HG02885 (cell line): ENCODE data around the gene RPS26.
"Not testable (repeated sequence)": the region's sequence is repeated elsewhere in the genome, so short reads cannot be mapped to it uniquely, and the experiment has no call there.

ENCODE experiments used
- ATAC-seq: cut with Tn5 transposase; IDR thresholded peaks from one replicate; pipeline ENCODE4 v1.9.1; 2021; ENCODE audit warnings: mild to moderate bottlenecking; ENCODE audit not compliant: unreplicated experiment, poor library complexity

RPS26 gene

DNA sequence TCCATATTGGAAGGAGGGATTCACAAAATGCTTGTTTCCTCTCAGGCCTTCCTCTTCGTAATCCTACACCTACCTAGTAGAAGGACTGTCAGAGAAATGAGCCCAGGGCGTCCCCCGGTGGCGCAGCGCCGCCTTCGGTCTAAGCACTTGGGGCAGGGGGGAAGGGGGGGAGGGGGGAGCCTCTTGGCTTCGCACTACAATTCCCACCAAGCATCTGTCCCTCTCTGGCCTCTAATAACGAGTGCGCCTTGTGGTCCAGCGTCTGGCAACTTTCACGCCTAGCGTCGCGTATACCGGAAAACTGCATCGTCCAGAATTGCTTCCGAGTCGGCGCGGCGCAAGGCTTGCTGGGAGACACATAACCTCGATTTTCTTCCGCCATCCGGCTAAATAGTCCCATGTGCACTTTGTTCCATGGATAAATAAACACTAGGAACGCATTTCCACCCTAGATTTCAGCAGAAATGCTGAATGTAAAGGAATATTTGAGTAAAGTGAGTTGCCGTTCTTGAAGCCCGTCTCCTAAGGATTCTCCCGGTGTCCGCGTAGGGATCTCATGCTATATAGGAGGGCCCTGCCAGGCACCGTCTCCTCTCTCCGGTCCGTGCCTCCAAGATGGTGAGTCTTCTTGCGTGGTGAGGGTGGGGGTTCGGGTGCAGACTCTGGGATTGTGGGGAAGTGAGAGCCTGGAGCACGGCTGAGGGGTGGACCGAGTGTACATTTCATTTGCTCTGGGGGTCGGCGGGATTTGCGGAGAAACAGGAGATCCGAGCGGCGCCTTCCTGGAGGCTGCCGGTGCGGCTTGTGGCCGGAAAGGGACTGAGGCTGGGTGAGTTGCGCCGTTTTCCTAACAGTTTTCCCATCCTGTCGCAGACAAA lies at the start of gene RPS26:
Gene RPS26 (plus strand): TSS at position 367 of the 878 bp plus-strand sequence. CDS start 249 bp downstream, at position 616.
- peak; percentile 93 for ATAC-seq

DNA sequence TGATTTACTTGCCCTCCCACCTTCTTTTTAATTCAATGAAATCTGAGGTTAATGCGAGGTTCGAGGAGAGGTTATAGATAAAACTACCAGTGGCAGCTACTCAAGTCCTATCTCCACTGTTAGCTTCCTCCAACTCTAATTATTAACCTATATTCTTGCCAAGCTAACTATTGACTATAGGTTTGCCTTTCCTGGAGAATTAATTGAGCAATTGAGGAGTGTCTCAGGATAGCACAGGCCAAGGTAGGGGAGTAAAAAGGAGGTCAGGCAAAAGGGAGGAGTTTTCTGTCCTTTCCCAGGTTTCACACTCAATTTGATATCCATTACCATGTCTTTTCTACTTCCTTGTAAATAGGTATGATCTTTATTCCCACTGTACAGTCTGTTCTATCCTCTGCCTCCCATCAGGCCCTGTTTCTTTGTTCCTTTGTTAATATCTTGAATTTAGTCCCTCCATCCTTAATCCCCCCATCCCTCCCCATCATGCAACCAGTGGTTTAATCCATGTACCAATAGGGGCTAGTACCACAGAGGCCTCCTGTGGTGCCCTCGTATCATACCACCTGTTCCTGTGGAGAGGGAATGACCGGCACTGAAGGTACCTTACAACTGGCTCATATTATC lies 48.4 kb upstream of the RPS26 start:
- ATAC-seq: no peak

DNA sequence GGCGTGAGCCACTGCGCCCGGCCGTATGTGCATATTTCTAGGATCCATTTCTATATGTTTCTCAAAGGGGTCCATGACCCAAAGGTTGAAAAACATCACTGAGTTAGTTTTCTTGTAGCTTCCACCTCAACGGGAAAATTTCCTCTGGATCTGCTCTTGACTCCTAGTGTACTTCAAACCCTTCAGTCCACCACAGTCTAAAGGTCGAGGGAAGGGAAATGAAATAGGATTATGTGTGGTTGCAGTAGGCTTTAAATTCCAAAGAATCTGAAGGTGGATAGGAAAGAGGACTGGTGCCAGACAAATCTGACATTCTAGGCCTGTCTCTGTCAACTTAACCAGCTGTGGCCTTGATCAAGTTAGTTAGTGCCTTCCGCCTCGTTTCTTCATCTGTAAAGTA lies 46.4 kb upstream of the RPS26 start:
- no peak for ATAC-seq

DNA sequence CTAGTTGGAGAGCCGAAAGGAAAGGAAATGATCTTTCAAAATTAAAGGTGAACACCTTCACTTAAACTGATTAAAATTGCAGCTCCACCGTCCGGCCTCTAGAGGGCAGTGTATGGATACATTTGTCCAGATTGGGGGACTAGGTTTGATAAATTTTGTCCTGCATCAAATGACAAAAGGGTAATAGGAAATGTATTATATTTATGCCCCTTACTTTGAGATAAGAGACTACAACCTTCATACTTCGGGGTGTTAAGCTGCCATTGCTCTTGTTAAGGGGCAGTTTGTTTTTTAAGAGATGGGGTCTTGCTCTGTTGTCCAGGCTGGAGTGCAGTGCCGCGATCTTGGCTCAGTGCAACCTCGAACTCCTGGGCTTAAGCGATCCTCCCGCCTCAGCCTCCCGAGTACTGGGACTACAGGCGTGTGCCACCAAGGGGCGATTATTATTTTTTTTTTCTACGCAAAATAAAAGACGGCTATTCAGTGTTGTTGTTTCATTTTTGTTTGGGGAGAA lies 45.5 kb upstream of the RPS26 start:
- no peak for ATAC-seq

DNA sequence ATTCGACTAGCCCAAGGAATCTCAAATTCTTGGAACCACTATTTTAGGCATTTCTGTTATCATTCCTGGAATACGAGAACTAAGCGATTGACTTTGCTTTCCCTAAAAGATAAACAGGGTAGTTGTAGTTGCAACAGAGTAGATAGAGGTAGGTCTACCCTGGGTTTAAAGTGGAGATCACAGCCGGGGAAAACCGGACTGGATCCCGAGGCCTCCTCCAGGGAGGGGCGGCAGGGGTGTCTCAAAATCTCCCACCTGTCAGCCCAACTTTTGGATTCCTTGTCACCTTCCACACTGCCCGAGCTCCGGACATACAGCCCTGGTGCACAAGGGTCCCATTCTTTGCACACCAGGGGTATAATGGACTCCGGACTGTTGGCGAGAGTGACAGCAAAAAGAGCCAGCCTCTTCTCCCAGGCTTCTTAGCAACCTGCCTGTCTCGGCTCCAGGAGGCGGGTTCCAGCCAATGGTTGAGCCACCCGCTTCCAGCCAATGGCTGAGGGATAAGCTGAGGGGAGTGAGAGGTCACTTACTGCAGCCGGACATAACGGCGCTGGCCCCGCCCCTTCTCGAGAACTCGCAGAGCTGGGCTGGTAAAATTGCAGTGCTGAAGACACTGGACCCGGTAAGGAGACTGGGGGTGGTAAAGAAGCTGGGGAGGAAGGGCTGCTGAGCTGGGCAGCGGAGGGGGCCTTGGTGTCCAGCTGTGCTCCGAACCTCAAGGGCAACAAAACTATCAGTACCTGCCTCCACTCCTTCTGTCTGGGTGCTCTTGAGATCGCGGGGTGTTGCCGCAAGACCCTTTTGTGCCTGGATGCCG lies 44.8 kb upstream of the RPS26 start, which contains the start of gene SUOX:
Gene SUOX (plus strand): TSS at position 562 of the 820 bp plus-strand sequence. CDS start 4,946 bp downstream, outside the sequence.
- peak; percentile 99 for ATAC-seq

DNA sequence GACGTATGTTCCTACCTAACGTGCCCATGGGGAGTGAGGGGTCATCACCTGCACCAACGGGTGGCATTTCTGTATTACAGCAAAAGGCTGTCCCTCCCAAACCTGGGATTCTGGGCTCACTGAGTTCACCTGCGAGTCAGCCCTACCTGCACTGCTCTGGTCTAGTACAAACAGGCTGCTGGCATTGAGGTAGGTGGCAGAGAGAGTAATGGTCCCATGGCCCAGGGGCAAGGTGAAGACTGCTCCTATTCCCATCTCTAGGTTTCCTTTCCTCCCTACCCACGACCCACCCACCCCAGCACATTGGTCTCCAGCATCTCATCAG lies 44.2 kb upstream of the RPS26 start:
- no peak for ATAC-seq

DNA sequence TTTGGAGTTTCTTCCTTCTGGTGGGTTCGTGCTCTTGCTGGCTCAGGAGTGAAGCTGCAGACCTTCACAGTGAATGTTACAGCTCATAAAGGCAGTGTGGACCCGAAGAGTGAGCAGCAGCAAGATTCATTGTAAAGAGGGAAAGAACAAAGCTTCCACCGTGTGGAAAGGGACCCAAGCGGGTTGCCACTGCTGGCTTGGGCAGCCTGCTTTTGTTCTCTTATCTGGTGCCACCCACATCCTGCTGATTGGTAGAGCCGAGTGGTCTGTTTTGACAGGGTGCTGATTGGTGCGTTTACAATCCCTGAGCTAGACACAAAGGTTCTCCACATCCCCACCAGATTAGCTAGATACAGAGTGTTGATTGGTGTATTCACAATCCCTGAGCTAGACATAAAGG lies 42.2 kb upstream of the RPS26 start:
- not testable (repeated sequence) for ATAC-seq

DNA sequence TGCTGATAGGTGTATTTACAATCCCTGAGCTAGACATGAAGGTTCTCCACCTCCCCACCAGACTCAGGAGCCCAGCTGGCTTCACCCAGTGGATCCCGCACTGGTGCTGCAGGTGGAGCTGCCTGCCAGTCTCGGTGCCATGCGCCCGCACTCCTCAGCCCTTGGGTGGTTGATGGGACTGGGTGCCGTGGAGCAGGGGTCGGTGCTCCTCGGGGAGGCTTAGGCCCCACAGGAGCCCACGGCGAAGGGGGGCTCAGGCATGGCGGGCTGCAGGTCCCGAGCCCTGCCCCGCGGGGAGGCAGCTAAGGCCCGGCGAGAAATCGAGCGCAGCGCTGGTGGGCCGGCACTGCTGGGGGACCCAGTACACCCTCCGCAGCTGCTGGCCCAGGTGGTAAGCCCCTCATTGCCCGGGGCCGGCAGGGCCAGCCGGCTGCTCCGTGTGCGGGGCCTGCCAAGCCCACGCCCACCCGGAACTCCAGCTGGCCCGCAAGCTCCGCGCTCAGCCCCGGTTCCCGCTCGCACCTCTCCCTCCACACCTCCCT lies 41.6 kb upstream of the RPS26 start:
- ATAC-seq: not testable (repeated sequence)

DNA sequence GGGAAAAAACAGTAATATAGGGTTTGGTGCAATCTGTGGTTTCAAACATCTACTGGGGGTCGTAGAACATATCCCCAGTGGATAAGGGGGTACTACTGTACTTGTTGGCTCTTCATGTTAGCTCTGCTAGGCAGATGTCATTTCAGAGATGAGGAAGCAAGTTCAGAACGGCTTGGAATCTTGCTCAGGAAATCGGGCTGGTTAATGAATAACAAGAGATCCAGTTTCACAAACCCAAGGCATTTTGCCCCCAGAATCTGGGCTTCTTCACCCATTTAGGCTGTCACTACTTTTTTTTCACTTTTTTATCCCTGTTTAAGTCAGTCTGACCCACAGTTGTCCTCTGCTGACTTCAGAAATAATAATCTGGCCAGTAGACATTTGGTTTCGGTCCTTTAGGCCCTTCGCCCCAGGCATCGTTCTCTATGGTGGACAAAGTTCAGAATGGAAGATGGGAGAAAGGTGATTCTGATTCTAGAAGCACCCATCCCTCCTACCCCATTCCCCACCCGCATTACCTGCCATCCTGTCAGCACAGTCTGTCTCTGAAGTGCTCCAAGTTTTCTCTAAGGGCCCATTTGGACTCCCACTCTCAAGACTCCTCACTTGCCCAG lies 40.1 kb upstream of the RPS26 start:
- no peak for ATAC-seq

DNA sequence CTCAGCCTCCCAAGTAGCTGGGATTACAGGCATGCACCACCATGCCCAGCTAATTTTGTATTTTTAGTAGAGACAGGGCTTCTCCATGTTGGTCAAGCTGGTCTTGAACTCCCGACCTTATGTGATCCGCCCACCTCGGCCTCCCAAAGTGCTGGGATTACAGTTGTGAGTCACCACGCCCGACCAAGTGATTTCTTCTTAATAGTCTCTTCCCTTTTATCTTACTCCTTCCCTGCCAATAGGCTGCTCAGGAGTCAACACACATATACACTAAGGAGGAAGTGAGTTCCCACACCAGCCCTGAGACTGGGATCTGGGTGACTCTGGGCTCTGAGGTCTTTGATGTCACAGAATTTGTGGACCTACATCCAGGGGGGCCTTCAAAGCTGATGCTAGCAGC lies 38.3 kb upstream of the RPS26 start:
- ATAC-seq: not testable (repeated sequence)

DNA sequence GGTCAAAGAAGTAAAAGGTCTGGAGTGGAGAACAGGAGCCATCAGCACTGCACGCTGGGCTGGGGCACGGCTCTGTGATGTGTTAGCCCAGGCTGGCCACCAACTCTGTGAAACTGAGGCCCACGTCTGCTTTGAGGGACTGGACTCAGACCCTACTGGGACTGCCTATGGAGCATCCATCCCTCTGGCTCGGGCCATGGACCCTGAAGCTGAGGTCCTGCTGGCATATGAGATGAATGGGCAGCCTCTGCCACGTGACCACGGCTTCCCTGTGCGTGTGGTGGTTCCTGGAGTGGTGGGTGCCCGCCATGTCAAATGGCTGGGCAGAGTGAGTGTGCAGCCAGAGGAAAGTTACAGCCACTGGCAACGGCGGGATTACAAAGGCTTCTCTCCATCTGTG lies 37.5 kb upstream of the RPS26 start:
- no peak for ATAC-seq

DNA sequence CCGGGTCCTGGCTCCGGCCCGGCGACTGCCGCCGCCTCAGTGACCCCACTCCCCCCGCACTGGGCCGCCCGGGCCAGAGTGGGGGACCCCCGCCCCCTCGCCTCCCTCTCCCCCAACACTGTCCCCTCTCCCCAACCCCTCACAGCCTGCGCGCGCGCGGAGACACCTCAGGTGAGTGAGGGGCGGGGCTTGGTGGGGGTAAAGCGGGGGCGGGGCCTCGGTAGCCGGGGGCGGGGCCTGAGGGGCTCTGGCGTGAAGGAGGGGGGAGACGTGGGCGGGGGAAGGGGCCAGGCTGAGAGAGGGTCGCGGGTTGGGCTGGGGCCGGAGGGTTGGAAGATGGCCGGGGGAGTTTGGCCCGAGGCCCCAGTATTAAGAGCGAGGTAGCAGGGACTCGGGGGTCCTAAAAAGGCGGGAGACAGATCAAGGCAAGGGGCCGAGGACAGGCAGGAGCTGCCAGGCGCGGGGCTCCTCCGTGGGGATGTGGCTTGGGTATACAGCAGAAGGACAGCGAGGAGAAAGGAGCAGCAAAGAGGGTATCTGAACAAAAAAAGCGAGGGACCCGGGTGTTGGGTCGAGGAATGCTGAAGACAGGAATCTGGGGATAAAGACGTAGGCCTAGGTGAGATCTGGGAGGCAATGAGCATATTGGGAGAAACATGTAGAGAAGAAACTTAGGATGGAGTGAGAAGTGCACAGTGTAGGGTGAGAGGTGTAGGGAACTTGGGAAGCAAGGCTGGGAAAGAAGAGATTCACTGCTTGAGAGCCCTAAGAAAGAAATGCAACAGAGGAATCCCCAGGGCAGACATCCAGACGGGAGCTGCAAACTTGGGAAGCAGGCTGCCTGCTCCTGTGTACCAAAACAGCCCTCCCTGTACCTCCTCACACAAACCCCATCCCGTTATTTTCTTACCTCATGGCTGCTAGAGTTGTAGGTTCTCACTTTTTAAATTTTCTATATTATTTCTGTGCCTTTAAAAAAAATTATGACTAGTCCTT lies 33.9 kb upstream of the RPS26 start:
- ATAC-seq: peak; percentile 44

DNA sequence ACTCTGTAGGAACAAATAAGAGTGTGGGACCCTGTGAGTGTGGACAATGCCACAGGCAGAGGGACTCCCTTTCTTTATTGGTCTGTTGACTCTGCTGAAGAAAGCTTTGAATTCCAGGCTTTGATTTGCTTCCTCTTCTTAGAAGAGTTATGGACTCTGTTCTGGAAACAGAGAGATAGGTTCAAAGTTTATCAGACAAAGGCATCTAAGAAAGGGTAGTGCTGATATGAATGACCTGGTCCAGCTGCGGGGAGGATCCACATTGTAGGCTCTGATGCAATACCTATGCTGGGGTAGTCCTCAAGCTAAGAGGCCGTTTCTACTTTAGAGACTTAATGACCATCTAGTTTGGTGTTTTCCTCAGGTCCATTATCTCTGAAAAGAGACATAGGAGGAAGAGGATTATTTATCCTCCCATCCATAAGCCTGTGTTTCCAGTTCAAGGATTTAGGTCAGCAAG lies 31.6 kb upstream of the RPS26 start:
- no peak for ATAC-seq

DNA sequence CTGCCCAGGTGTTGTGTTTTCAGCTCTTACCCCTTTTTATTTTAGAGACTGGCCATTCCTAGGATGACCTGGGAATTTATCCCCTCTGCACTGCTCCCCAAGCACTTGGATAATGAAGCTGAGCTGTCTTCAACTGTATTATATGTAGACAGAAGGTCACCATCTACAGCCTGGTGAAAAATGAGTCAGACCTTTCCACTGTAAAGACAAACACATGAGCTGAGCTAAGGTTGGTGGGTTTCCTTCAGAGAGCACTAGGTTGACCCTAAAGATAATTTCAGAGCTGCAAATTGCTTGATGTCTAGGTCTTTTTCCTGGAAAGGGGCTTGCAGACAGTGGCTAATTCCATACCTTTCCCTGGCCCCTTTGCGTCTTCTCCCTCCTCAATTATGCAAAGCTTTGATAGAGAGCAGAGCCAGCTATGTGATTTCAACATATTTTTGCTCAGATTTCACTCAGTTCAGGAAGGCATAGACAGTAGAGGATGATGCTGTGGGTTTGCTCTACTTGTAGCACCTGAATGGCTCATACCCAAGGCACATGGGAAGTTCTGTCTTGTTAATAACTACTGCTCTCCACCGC lies 30.1 kb upstream of the RPS26 start:
- no peak for ATAC-seq

DNA sequence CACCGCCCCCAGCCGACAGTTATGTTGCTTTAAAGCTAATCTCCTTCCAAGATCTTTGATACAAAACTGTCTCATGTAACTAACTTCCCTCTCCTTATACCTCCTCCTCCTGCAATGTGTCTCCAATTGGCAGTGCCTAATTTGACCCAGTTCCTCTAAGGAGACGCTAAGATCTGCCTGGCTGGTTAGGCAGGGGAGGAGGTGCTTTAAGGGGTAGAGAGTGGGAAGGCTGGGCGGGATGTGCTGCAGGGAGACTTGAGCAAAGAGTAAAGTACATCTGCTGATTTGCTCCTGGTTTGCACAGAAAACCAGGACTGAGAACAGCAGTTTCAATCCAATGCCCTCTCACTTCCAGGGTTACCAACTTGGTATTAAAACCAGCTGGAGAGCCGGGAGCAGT lies 28.2 kb upstream of the RPS26 start:
- no peak for ATAC-seq

DNA sequence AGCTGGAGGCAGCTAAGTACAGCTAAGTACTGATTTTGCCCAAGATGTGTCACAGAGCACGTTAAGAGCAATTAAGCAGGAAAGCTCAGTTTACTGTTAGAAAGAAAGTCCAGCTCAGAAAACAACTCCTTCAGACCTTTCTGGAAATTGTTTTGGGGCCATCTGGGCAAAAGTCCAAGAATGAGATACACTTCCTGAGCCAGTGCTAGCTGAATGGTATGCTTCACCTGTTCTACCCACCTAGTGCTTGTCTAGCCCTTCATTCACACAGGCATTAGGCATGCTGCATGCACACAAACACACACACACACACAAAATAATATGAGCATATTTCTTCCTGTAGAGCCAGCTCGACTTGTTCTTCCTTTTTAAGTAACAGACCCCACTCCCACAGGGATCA lies 27.5 kb upstream of the RPS26 start:
- no peak for ATAC-seq

DNA sequence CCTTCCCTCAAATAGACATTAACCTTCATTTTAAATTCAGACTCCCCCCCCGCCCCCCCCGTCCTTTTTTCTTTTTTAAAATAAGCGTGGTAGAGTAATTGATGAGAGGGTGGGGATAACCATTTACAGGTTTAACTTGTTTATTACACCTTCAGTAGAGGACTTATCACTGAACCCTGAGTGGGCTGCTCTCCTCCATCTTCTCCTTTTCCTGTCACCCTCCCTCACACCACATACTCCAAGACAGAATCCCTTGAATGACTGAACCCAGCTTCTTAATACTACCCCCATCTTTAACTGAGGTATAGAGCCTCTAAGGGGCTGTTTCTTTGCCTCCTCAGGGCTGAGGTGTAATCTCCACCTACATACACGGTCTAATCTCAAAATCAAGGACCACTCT lies 24.5 kb upstream of the RPS26 start:
- ATAC-seq: no peak

DNA sequence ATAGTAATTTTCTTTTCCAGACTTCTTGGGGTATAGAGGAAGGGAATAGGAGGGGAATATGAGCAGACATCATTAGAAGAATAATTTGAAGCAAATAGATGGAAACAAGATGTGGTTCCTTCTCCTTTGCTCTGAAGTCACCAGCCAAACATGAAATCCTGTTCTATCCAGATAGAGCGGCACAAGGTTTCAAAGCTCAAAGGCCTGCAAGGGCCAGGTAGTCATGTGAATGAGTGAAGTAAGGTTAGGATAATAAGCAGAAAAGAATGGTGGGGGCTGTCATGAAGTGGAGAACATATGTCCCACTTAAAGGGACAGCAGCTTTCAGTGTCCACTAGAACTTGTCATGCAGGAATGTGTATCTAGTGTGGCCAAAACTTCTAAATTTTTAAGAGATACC lies 23.4 kb upstream of the RPS26 start:
- no peak for ATAC-seq
